HUES48 (cell line): Measurements from ENCODE around the gene SLCO3A1.
A peak's percentile ranks its signal among the peaks of the same experiment; 100 is the strongest.

ENCODE experiments used
- H3K27ac ChIP-seq: one replicate; pipeline ENCODE4 v1.7.0; 2013; ENCODE audit warnings: low read depth, low read length, inconsistent platforms
- H3K27me3 ChIP-seq: 2 replicates; pipeline ENCODE4 v1.6.1; 2013; ENCODE audit warnings: mild to moderate bottlenecking, low read length; ENCODE audit not compliant: control insufficient read depth, insufficient read depth
- H3K36me3 ChIP-seq: 2 replicates; pipeline ENCODE4 v1.6.1; 2013; ENCODE audit warnings: low read length; ENCODE audit not compliant: control insufficient read depth, insufficient read depth
- H3K4me1 ChIP-seq: 2 replicates; pipeline ENCODE4 v1.6.1; 2013; ENCODE audit warnings: mild to moderate bottlenecking, low read length; ENCODE audit not compliant: control insufficient read depth, insufficient read depth
- H3K4me3 ChIP-seq: 2 replicates; pipeline ENCODE4 v1.5.1; 2013; ENCODE audit warnings: mild to moderate bottlenecking, low read depth, low read length
- H3K9ac ChIP-seq: 2 replicates; pipeline ENCODE4 v1.6.1; 2013; ENCODE audit warnings: mild to moderate bottlenecking, low read depth, low read length, moderate library complexity
- H3K9me3 ChIP-seq: 2 replicates; pipeline ENCODE4 v1.6.1; 2013; ENCODE audit warnings: low read length; ENCODE audit not compliant: control insufficient read depth, insufficient read depth

The SLCO3A1 gene

GRCh38 chr15:91985297-91985696 is 131.8 kb downstream of the SLCO3A1 start:
- no peak overlapping the region for H3K27ac ChIP-seq
- H3K9ac ChIP-seq, result no peak overlapping the region
- H3K27me3 ChIP-seq, result no peaks in the 10 kb centered on the region
- no peaks in the 10 kb centered on the region for H3K9me3 ChIP-seq
- H3K4me3 ChIP-seq, result no peak overlapping the region
- H3K36me3 ChIP-seq, result no peaks in the 10 kb centered on the region
- peaks cover 2% of the 10 kb centered on the region; the same call in 1 of the 2 replicates for H3K4me1 ChIP-seq

GRCh38 chr15:91988071-91988470 is 134.6 kb downstream of the SLCO3A1 start:
- H3K27ac ChIP-seq, result no peak overlapping the region
- H3K9me3 ChIP-seq, result no peaks in the 10 kb centered on the region
- no peak overlapping the region for H3K4me3 ChIP-seq
- no peak overlapping the region for H3K9ac ChIP-seq
- no peaks in the 10 kb centered on the region for H3K36me3 ChIP-seq
- H3K27me3 ChIP-seq, result no peaks in the 10 kb centered on the region
- peaks cover 6% of the 10 kb centered on the region for H3K4me1 ChIP-seq

- H3K4me3 ChIP-seq, result no peak overlapping the region
- no peak overlapping the region for H3K9ac ChIP-seq
- H3K4me1 ChIP-seq, result peaks cover 6% of the 10 kb centered on the region
- no peaks in the 10 kb centered on the region for H3K9me3 ChIP-seq
- no peaks in the 10 kb centered on the region for H3K36me3 ChIP-seq
- no peak overlapping the region for H3K27ac ChIP-seq
- H3K27me3 ChIP-seq, result no peaks in the 10 kb centered on the region
Observed at GRCh38 chr15:91988655-91989054, 135.1 kb downstream of the SLCO3A1 start.

GRCh38 chr15:91989821-91990220 is 136.3 kb downstream of the SLCO3A1 start:
- Histone ChIP-seq H3K36me3 (no peaks in the 10 kb centered on the region), H3K4me3 (no peak overlapping the region), H3K4me1 (peaks cover 6% of the 10 kb centered on the region), H3K9me3 (no peaks in the 10 kb centered on the region), H3K27ac (no peak overlapping the region), H3K27me3 (no peaks in the 10 kb centered on the region), H3K9ac (no peak overlapping the region)

GRCh38 chr15:91992945-91993344 is 139.4 kb downstream of the SLCO3A1 start:
- Histone ChIP-seq H3K9me3 (no peaks in the 10 kb centered on the region), H3K27ac (no peak overlapping the region), H3K27me3 (no peaks in the 10 kb centered on the region), H3K9ac (no peak overlapping the region), H3K4me3 (no peak overlapping the region), H3K4me1 (peaks cover 13% of the 10 kb centered on the region), H3K36me3 (no peaks in the 10 kb centered on the region)

- Histone ChIP-seq H3K27ac (no peak overlapping the region), H3K27me3 (no peaks in the 10 kb centered on the region), H3K4me3 (no peak overlapping the region), H3K36me3 (no peaks in the 10 kb centered on the region), H3K4me1 (peaks cover 15% of the 10 kb centered on the region), H3K9ac (no peak overlapping the region), H3K9me3 (no peaks in the 10 kb centered on the region)
Observed at GRCh38 chr15:91995146-91995545, 141.6 kb downstream of the SLCO3A1 start.

GRCh38 chr15:91997163-91997562 is 143.7 kb downstream of the SLCO3A1 start:
- H3K27me3 ChIP-seq, result no peaks in the 10 kb centered on the region
- no peak overlapping the region for H3K9ac ChIP-seq
- H3K9me3 ChIP-seq, result no peaks in the 10 kb centered on the region
- peaks cover 22% of the 10 kb centered on the region for H3K4me1 ChIP-seq
- no peak overlapping the region for H3K27ac ChIP-seq
- no peak overlapping the region for H3K4me3 ChIP-seq
- H3K36me3 ChIP-seq, result no peaks in the 10 kb centered on the region

GRCh38 chr15:92000709-92001108 is 147.2 kb downstream of the SLCO3A1 start:
- peak overlapping the region; percentile 34 for H3K27ac ChIP-seq
- H3K9me3 ChIP-seq, result no peaks in the 10 kb centered on the region
- no peak overlapping the region for H3K4me3 ChIP-seq
- no peak overlapping the region for H3K9ac ChIP-seq
- no peaks in the 10 kb centered on the region for H3K27me3 ChIP-seq
- H3K4me1 ChIP-seq, result peaks cover 31% of the 10 kb centered on the region
- H3K36me3 ChIP-seq, result no peaks in the 10 kb centered on the region

GRCh38 chr15:92001307-92001706 is 147.8 kb downstream of the SLCO3A1 start:
- Histone ChIP-seq H3K36me3 (no peaks in the 10 kb centered on the region), H3K9me3 (no peaks in the 10 kb centered on the region), H3K9ac (no peak overlapping the region)

GRCh38 chr15:92002666-92003065 is 149.2 kb downstream of the SLCO3A1 start:
- no peak overlapping the region for H3K27ac ChIP-seq
- H3K4me3 ChIP-seq, result no peak overlapping the region
- H3K9ac ChIP-seq, result no peak overlapping the region
- H3K36me3 ChIP-seq, result no peaks in the 10 kb centered on the region
- H3K4me1 ChIP-seq, result peaks cover 32% of the 10 kb centered on the region
- H3K27me3 ChIP-seq, result no peaks in the 10 kb centered on the region
- no peaks in the 10 kb centered on the region for H3K9me3 ChIP-seq

More at GRCh38 chr15:92001307-92001706, 147.8 kb downstream of the SLCO3A1 start:
- no peak overlapping the region for H3K4me3 ChIP-seq
- no peaks in the 10 kb centered on the region for H3K27me3 ChIP-seq
- H3K4me1 ChIP-seq, result peaks cover 36% of the 10 kb centered on the region
- no peak overlapping the region for H3K27ac ChIP-seq

- H3K4me1 ChIP-seq, result peaks cover 32% of the 10 kb centered on the region
- H3K9me3 ChIP-seq, result no peaks in the 10 kb centered on the region
- no peaks in the 10 kb centered on the region for H3K27me3 ChIP-seq
- no peaks in the 10 kb centered on the region for H3K36me3 ChIP-seq
- H3K4me3 ChIP-seq, result no peak overlapping the region
- H3K9ac ChIP-seq, result no peak overlapping the region
- H3K27ac ChIP-seq, result no peak overlapping the region
Observed at GRCh38 chr15:92003515-92004067, 150.1 kb downstream of the SLCO3A1 start.
